Stimulated activated CD4-positive, alpha-beta T cell treated with anti-CD3 and anti-CD28 coated beads, Interleukin-12 subunit alpha, Interleukin-12 subunit beta, amount 100 ng/mL, for 4 hours (primary cell): ENCODE data around the gene CKMT2.

Source experiments
- DNase-seq: peaks from one replicate; pipeline ENCODE4 v3.0.0-alpha.2; 2020

The CKMT2 gene

DNA sequence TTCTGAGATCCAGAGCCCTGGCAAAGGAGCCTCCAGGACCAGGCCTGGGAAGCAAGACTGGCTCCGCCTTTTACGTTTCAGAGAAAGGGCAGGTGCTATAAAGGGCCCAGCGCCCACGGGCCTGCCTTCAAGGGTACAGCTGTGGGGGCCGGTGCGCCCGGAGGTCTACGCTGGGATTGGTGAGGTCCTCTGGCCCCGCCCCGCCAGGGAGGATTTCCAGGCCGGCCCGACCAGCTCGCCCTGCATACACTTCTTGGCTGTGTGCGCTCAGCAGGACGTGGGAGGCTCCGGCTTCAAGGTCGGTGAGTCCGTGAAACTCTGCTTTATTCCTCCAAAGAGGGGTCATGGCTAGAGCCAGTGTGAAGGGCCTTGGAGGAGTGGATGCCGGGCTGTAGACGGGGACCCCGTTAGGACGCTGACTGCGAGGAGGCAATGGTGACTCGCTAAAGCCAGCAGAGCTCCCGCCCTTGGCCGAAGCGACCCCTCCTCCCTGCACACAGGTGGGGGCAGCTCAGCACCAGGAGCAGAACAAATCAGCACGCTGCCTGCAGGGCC, at the start of gene CKMT2:
TSS of gene CKMT2 (plus strand) at position 243 of the 555 bp plus-strand sequence. CDS start 17,811 bp downstream, outside the sequence.
- DNase-seq: no peak

DNA sequence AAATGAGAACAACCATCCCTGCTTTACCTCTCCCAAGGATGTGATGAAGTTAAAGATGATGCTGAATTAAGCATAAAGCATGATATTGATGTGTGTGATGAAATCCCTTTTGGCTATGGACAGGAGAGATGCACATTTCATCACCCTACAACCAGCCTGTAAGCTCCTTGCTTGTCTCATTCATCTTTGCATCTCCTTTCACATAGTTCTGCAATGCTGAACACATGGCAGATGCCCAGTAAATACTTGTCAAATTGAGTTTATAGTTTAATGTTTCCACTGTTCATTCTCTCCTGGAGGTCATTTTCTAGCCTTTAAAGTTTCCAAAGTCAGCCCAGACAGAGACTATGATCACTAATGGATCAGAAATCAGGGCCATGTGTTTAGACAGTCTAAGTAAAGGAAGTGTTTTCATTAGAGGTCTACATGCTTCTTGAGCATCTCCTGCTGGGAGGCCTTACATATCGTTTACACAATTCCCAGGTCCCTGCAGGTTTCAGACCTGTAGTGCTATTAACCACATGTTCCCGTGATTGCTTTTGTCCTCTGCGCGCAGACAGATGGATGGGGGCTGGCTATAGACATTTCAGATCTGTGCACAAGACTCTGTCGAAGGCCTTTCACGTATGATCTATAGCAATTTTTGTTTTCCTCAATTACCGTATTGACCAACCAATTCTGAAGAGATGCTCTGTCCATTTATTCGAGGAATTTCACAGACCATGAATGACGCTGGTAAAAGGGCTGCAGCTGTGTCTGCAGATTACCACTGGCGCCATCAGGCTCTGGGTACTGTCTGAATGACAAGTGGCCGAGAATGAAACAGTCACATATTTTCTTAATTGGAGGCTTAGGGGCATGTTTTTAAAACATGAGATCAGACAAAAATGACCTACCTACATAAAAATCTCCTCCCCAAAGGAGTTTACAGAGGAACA, 49.0 kb upstream of the CKMT2 start:
- no peak for DNase-seq

DNA sequence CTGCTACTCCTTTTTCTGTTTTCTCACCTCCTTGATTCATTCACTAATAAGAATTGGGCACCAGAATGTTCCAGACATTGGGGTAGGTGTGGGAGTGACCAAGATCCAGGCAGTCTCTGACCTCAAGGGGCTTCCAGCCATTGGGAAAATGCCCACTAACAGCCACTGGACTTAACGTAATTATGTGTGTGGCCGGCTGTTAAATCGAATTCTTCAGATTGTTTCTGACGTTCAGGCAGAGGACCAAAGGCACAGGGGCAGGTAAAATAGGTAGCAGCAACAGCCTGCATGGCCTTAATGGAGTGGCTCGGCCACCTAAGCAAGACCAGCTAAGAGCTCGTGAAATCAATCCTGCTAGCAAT, 48.4 kb upstream of the CKMT2 start:
- DNase-seq: no peak

DNA sequence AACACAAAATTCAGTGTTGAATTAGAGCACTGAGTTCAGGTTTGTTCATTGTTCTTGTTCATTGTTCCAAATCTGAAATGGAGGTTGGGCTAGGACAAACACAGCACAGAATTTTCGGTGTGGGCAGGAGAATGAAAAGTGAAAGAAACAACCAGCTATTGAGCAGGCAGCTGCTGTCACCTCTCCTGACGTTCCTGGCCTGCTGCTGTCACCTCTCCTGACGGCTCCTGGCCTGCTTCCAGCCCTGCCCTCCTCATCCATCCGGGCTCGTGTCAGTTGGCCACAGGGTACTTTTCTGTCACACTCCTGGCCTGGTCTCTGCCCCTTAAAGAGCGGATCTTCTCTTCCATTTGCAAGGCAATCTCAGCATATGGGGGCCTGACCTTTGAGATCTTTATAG, 45.2 kb upstream of the CKMT2 start:
- no peak for DNase-seq

DNA sequence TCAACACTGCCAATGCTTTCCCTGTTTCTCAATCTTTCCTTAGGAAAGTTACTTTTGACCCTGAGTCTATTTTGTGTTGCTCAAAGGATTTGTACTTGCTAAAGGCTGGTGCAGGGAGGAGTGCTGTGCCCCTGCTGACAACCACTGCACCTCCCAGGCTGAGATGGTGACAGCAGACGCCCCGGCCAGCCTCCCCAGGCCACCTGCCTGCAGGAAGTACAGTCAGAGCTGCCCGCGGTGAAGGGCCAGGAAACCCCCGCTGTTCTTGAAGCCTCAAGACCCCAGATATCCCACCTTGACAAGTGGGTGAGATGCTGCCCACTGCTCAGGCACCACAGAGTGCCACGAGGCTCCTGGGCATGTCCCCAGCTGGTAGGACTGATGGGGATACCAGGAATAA, 44.2 kb upstream of the CKMT2 start:
- DNase-seq: no peak

DNA sequence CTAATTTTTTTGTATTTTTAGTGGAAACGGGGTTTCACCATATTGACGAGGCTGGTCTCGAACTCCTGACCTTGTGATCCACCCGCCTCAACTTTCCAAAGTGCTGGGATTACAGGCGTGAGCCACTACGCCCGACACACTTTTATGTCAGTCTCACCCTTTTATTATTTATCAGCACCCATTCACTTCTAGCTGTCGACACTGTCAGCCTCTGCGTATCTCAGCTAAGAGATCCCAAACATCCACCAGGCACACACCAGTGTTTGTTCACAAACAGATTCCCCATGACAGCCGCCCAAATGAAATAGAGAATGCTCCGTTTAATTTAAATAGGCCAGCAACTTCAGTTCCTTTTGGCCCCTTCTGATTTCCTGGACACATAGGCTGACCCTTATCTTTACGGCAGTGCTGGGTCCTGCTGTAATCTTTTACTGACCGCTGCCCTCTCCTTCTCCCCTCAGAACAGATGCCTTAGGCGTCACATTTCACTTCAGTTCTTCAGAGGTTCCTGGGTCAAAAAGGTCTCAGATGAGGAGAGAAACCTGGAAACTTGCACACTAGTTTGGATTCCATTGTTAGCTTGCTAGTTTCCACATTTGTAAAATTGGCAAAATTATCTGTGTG, 43.1 kb upstream of the CKMT2 start:
- no peak for DNase-seq

DNA sequence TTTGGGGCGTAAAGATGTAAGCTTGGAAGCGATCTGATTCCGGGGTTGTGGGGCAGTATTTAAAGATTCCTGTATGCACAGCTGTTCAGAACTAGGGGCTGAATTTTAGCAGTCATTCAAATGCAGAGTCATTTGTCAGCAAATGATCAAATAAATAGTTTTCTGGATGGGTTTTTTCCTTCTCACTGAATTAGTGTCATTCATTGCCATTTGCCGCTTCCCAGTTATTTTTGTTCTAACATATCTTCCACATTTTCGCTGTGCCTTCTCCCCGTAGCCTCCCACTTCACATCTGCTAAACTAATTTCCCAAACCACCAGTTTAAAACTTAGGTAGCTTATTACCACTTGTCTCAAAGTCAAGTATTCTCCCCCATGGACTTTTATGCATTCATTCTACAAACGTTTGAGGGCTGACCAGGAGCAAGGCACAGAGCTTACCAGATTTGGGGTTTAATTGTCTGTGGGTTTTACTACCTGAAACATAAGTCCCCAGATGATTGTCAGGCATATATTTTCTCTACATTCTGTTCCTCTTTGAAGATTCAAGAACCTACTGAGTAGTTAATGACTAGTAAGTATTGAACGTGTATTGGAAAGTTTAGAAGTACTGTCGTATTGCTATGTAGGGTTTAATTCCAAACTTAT, 41.3 kb upstream of the CKMT2 start:
- no peak for DNase-seq

DNA sequence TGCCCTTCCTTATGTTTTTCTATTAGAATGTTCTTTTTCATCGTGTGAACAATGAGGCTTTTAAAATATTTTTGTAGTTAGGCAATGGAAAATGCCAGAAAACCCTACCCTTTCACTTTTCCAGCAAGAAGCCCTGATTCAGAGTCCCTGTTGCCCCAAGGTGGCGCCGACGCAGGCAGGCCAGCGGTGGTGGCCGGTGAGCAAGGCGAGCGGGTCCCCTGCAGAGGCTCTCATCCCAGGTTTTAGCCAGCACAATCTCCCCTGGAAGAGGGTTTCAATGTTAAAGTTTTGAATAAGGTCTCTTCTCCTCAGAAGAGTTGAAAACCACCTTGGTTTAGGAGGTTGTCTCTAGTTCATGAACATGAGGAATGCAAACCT, 40.8 kb upstream of the CKMT2 start:
- no peak for DNase-seq

DNA sequence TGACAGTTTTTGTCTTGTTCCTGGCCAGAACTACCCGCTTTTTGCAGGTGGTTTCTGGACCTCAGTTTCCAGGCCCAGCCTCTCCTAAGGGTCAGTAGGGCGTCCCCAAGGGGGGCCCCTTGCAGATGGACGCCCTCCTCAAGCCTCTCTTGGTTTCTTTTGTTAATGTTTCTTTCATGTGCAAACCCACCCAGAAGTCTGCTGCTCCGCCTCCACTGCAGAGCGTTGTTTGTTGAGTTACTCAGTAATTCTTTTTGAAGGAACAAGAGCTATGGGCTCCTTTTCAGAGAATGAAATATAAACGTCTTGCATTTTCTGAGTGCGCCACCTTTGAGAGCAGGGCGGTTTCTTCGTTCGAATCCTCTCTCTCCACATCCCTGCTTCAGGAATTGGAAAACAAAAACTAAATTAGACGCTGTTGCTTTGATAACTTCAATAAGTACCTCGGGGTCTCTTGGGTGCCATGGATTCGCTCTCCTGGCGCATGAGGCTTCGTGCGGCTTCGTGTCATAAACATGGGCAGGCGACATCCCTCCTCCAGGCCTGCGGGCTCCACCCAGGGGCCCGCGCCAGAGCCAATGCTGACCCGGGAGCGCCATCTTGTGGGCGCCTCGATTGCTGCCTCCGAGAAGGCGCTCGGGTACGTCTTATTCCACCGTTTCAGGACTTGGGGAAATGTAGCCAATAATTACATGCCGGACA, 38.3 kb upstream of the CKMT2 start:
- DNase-seq: peak; percentile 83

DNA sequence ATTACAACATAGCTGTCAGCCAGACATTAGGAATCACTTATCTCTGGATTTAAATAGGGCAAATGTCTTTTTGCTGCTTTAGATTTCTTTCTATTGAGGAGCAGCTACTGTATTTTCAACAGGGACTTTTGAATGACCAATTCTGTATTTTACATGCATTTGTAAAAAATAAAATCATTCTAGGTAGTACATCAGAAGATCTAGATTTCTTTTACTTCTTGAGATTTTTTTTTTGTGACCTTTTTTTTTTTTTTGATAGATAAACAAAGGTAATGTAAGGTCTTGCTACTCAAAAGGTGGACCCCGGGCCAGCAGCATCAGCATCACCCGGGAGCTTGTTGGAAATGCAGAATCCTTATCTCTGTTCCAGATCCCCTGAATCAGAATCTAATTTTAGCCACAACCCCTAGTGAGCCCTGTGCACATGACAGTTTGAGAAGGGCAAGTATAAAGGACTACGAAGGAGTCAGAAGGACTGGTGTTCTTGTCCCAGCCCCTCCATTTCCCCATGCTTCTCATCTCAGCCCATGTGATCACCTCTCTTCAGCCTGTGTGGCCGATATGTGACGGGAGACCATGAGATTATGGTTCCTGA, 37.7 kb upstream of the CKMT2 start:
- DNase-seq: no peak

DNA sequence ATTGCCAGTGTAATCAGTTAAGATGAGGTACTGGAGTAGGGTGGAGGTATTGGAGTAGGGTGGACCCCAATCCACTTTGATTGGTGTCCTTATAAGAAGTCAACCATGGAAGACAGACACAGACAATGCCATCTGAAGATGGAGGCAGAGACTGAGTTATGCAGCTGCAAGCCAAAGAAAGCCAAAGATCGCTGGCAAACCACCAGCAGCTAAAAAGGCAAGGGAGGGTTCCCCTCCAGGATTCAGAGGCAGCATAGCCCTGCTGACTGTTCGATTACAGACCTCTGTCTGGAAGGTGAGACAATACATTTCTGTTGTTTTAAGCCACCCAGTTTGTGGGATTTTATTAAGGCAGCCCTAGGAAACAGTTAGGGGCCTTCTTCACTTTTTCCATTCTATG, 30.5 kb upstream of the CKMT2 start:
- DNase-seq: no peak

DNA sequence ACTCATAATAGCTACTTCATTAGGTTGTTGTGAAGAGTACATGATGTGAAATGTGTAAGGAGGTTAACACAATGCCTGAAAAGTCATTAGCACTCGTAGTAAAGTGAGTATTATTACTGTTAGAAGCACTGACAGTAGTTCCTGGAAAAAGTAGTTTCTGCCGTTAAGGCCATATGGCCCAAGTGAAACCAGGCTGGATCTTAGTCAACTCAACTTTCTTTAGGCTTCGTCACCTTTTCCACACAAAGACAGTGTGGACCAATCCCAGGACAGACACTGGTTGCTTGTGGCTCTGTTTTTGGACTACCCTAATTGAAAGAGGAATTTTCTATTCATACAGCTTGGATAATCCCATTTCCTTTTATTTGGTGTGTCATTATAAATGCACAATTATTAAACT, 29.4 kb upstream of the CKMT2 start:
- no peak for DNase-seq

DNA sequence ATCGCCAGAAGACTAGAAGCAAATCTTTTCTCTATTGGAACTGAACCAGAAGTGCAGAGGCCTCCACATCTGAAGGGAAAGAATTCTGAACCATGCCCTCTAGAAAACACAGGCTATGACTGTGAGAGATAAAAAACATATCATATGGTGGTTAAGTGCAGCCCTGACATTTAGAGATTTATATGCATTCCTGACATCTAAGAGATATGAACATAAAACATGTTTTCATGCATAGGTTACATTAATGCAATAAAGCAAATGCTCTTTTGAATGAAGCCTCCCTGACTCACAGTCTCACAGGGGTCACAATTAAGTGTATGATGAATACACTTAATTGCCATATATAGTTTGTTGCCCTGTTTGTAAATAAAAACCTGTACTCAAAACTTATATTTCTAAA, 28.9 kb upstream of the CKMT2 start:
- DNase-seq: no peak

DNA sequence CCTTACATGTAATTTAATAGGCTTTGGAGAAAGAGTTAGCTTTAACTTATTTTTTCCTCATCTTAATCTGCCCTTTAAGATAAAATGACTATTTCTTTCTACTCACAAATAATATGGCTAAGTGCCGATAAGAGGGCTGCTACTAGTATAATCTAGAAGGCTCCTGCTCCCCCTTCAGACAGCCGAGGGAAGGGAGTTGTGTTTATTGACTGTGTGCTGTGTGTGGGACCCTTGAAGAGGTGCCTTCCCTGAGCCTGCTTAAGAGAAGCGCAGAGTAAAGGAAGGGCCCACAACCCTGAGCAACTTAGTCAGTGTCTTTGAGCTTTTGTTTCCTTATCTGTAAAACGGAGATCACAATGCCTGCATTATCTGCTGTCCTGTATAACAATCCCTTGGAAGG, 28.1 kb upstream of the CKMT2 start:
- DNase-seq: no peak

DNA sequence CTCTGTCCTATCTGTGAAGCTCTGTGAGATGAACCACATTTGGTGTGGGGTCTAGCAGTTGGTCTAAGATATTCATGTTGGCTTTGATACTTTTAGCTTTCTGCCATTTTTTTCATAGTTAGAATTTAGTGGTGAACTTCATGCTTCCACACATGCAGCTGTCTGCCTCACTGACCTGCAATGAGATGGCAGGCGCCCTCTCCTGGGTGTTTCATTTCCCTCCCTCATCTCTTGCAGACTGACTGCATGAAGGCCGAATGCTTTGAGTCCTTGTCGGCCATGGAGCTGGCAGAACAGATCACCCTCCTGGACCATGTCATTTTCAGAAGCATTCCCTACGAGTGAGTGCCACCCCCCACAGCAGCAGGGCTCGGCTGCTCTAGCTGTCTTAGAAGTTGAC, 26.1 kb upstream of the CKMT2 start:
- no peak for DNase-seq

DNA sequence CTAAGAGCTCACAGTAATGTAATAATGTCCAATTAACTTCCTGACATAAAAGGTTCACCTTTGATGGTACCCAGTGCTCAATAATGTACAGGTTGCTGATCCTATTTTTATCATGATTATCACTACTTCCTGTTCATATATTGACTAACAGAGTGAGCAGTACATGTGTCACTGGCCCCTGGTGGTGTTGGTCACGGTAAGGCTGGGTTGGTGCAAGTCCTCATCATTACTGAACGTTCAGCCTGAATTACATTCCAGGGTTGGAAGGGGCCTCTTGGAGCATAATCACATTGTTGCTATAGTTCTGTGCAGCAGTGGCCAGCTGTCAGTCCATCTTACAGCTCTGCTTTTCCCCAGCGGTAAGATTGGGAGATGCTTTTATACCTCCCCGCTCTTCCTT, 24.2 kb upstream of the CKMT2 start:
- no peak for DNase-seq

DNA sequence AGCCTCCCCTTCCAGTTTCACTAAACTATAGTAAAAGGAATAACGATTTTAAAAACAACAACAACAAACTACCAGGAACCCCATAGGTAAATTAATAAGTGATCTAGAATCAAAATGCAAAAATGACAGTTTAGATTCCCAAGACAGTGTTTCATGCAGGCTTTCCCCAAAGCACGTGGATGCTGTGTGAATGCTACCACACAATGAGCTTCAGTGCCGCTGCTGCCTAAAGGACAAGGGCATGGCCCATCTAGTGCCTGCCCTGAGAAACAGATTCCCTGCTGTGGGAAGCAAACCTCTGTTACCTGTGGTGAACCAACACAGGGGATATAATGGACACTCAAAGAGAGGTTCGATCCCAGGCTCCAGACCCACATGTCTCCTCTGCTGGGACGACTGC, 23.7 kb upstream of the CKMT2 start:
- no peak for DNase-seq

DNA sequence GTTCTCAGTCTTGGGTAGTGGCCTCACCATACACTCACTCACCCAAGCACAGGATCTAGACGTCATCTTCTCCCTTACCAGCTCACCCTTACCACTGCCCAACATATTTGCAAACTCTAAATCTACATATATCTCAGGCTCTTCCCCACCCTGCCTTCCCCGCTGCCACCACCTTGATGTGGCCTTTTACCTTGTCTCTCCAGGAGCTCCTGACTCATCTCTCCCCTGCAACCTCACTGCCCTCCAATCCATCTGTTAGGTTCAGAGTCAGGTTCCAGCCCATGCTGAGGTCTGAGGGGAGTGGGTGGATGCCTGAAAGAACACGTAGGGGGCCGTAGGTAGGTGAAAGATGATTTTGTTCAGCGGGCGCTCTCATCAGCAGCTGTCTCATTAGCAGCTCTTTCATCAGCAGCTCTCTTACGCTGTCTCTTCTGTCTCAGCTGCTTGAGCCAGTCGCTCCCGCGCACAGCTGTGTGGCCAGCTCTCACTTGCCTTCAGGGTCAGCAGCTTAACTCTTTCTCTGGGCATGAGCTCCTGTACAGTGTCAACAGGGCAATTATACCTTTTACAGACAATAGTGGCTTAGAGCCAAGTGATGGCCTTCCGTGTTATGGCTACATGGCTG, 23.1 kb upstream of the CKMT2 start:
- no peak for DNase-seq

DNA sequence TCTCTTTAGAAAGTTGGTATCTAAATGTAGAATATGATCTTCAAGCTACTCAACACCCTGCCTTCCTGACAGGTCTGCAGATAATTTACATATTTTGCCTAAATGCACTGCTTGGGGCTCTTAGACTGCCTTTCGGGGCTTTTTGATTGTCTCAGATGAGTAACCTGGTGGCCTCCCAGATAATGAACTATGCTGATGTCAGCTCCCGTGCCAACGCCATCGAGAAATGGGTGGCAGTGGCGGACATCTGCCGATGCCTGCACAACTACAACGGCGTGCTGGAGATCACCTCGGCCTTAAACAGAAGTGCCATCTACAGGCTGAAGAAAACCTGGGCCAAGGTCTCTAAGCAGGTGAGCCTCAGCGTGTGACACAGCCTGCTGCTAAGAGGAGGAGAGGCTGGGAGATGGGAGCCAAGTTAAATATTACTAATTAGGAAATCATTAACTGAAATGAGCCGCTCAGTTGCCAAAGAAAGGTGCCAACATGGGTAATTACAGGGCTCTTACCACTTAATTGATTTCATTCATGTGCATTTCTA, 20.8 kb upstream of the CKMT2 start:
- no peak for DNase-seq

DNA sequence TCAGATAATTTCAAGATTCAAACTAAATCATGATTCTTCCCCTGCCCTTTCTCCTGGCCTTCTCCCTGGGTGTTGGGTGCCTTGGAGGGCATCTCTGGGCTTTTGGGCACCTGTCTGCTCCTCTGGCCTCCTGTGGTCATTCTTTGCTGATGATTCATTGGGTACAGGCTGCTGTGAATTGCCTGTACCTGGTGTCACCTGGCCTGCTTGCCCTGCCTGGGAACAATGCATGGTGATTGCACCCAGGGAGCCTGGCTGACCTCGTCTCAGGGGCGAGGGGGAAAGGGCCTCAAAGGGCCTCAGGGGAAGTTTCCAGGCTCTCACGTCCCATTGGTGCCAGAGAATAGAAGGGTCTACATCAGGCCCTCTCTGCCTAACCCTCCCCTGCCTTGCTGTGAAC, 20.1 kb upstream of the CKMT2 start:
- no peak for DNase-seq

DNA sequence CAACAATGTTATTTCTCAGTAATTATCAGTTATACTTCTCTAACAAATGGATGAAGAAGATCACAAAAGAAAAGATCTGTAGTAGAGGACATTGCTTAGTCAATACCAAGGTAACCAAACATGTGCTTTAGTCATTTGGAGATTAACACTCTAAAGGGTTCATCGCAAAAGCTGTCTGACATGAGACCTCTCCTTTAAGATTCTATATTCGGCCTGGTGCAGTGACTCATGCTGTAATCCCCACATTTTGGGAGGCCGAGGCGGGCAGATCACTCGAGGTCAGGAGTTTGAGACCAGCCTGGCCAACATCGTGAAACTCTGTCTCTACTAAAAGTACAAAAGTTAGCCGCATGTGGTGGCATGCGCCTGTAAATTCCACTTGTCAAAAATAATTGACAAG, 18.3 kb upstream of the CKMT2 start:
- DNase-seq: no peak

DNA sequence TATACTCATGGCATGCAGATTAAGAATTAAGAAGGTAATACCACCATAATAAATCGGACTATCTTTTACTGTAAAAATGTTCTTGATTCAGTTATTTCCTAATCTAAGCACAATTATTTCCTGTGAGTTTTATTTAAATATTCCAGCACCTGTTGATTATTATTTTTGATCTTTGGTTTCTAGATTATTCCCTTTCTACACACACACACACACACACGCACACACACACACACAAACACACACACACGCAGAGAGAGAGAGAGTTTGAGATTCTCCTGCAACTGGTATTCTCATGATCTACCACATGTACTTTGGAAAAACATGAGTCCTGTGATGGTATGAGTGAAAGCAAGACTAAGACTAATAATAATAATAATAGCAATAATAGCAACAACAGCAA, 17.0 kb upstream of the CKMT2 start:
- no peak for DNase-seq
